HCT116 (cell line): ENCODE results near the gene RFXANK. TPM values are rescaled to one million over a fixed set of nuclear protein-coding genes. Genes with fewer than 3 reads are reported as not detected.

Experiments
- ATAC-seq: fragments of 200-7000 bp; cut with Tn5 transposase; 2 replicates; pipeline ENCODE4 v1.9.1; 2020; ENCODE audit warnings: mild to moderate bottlenecking, moderate library complexity
- BruUV-seq: library from RNA; stranded (reverse); fragments of 400-500 nt; replicated peaks from 2 replicates; lab custom pipeline; 2021; lab: Mats Ljungman, UMichigan
- CTCF ChIA-PET: fragments of 300-600 bp; sonication (Branson Sonifier 250); formaldehyde crosslinking; loops from one replicate; lab custom pipeline; 2021; ENCODE audit warnings: antibody characterized with exemption; lab: Charles Lee
- POLR2A ChIA-PET: fragments of 300-600, 350-600 bp; sonication (Branson Sonifier 250); formaldehyde crosslinking; loops from one replicate; lab custom pipeline; 2021; ENCODE audit warnings: antibody characterized with exemption; lab: Charles Lee
- RAD21 ChIA-PET, 2 experiments: fragments of 300-600 bp; sonication (Branson Sonifier 250); formaldehyde crosslinking; loops; one replicate each; lab custom pipeline; 2023; ENCODE audit warnings: low total read pairs in 2 of 2; ENCODE audit not compliant: uncharacterized antibody in 2 of 2, unreplicated experiment in 2 of 2, low non-redundant PET in 1 of 2; lab: Charles Lee
- DNase-seq: peaks from one replicate; pipeline ENCODE4 v3.0.0-alpha.2; 2010; ENCODE audit warnings: low read depth, low spot score
- H2AFZ ChIP-seq: fragments of 200-600 bp; shearing (Covaris generic), sonication (generic); 2 replicates; pipeline ENCODE4 v1.6.1; 2017; ENCODE audit warnings: low read depth, mixed run types, mixed read lengths, antibody characterized with exemption, low read length; ENCODE audit not compliant: poor library complexity, severe bottlenecking
- H3K27ac ChIP-seq: 2 replicates; pipeline ENCODE4 v1.5.1; 2012; ENCODE audit warnings: low read depth, low read length
- H3K27me3 ChIP-seq: fragments of 200-600 bp; sonication (generic); 2 replicates; pipeline ENCODE4 v1.6.1; 2016; ENCODE audit warnings: mixed run types, low read length, mixed read lengths; ENCODE audit not compliant: insufficient read depth
- H3K36me3 ChIP-seq, 2 experiments: fragments of 200-500 bp in 1 of 2; fragments of 200-600 bp in 1 of 2; sonication (Bioruptor generic) in 1 of 2; sonication (generic) in 1 of 2; 2 replicates each; pipeline versions ENCODE4 v1.5.1 to v1.6.1; 2014 to 2016; ENCODE audit warnings: low read length in 2 of 2, inconsistent platforms in 1 of 2, mixed read lengths in 1 of 2, mixed run types in 1 of 2; ENCODE audit not compliant: insufficient read depth in 2 of 2, control insufficient read depth in 1 of 2
- H3K4me1 ChIP-seq, 2 experiments: fragments of 200-600 bp in 1 of 2; sonication (generic) in 1 of 2; 2 replicates each; pipeline versions ENCODE4 v1.5.1 to v1.6.1; 2012 to 2017; ENCODE audit warnings: low read length in 2 of 2, inconsistent platforms in 1 of 2, mild to moderate bottlenecking in 1 of 2, mixed read lengths in 1 of 2, mixed run types in 1 of 2, moderate library complexity in 1 of 2; ENCODE audit not compliant: insufficient read depth in 2 of 2, control insufficient read depth in 1 of 2
- H3K4me2 ChIP-seq: fragments of 200-600 bp; sonication (generic); 2 replicates; pipeline ENCODE4 v1.6.1; 2017; ENCODE audit warnings: mixed run types, low read length, mixed read lengths
- H3K4me3 ChIP-seq, 2 experiments: fragments of 200-600 bp in 1 of 2; sonication (generic) in 1 of 2; replicated peaks in 1 of 2; 2 replicates each; pipeline ENCODE4 v1.5.1; 2011 to 2016; ENCODE audit warnings: low read length in 2 of 2, control low read depth in 1 of 2, low read depth in 1 of 2, mild to moderate bottlenecking in 1 of 2, mixed read lengths in 1 of 2, mixed run types in 1 of 2
- H3K79me2 ChIP-seq: fragments of 200-600 bp; sonication (generic); 2 replicates; pipeline ENCODE4 v1.6.1; 2017; ENCODE audit warnings: mild to moderate bottlenecking, mixed run types, low read length, moderate library complexity, mixed read lengths; ENCODE audit not compliant: insufficient read depth
- H3K9ac ChIP-seq: fragments of 200-600 bp; sonication (generic); 2 replicates; pipeline ENCODE4 v1.6.1; 2016; ENCODE audit warnings: low read length, mixed read lengths
- H3K9me2 ChIP-seq: fragments of 200-600 bp; sonication (generic), shearing (Covaris generic); 2 replicates; pipeline ENCODE4 v1.6.1; 2017; ENCODE audit warnings: mixed run types, mild to moderate bottlenecking, moderate library complexity; ENCODE audit not compliant: insufficient read depth
- H3K9me3 ChIP-seq, 2 experiments: fragments of 200-500 bp in 1 of 2; fragments of 200-600 bp in 1 of 2; sonication (Bioruptor generic) in 1 of 2; sonication (generic) in 1 of 2; 2 replicates each; pipeline ENCODE4 v1.6.1; 2014 to 2017; ENCODE audit warnings: low read length in 2 of 2, mixed read lengths in 2 of 2, inconsistent platforms in 1 of 2, low read depth in 1 of 2, mild to moderate bottlenecking in 1 of 2, mixed run types in 1 of 2, moderate library complexity in 1 of 2; ENCODE audit not compliant: control insufficient read depth in 1 of 2, insufficient read depth in 1 of 2
- H4K20me1 ChIP-seq: fragments of 200-600 bp; sonication (generic), shearing (Covaris generic); 2 replicates; pipeline ENCODE4 v1.6.1; 2017; ENCODE audit warnings: mixed run types, mild to moderate bottlenecking, moderate library complexity; ENCODE audit not compliant: insufficient read depth
- CBX3 ChIP-seq: IDR thresholded peaks from 2 replicates; pipeline ENCODE4 v1.6.1; 2012; ENCODE audit warnings: low read depth
- CTCF ChIP-seq, 3 experiments: fragments of 200-600 bp in 1 of 3; sonication (generic) in 1 of 3; IDR thresholded peaks in 2 of 3; conservative IDR thresholded peaks in 1 of 3; 2 replicates each; pipeline ENCODE4 v1.5.1; 2012 to 2017; ENCODE audit warnings: low read depth in 2 of 3, low read length in 2 of 3, antibody characterized with exemption in 1 of 3, borderline replicate concordance in 1 of 3, control low read depth in 1 of 3, mild to moderate bottlenecking in 1 of 3, mixed read lengths in 1 of 3, mixed run types in 1 of 3, moderate library complexity in 1 of 3; ENCODE audit not compliant: insufficient read depth in 1 of 3
- EZH2 ChIP-seq: fragments of 200-600 bp; sonication (generic); IDR thresholded peaks from 2 replicates; pipeline ENCODE4 v1.6.1; 2017; ENCODE audit warnings: antibody characterized with exemption, mixed run types
- EZH2phosphoT487 ChIP-seq: fragments of 200-600 bp; IDR thresholded peaks from 2 replicates; pipeline ENCODE4 v1.6.1; 2018; ENCODE audit warnings: antibody characterized with exemption, borderline replicate concordance
- JUND ChIP-seq: IDR thresholded peaks from 2 replicates; pipeline ENCODE4 v1.6.1; 2012
- POLR2A ChIP-seq: IDR thresholded peaks from 2 replicates; pipeline ENCODE4 v1.7.0; 2011; ENCODE audit warnings: borderline replicate concordance; ENCODE audit not compliant: insufficient read depth, insufficient read length; ENCODE audit errors: extremely low read depth
- intact Hi-C: fragments of 100-400 bp; cut with micrococcal nuclease; formaldehyde crosslinking; loops from 2 replicates; pipeline ENCODE4 v1.10.0; 2022
- total RNA-seq: library from RNA; stranded (reverse); gene quantifications from one replicate; pipeline ENCODE4 v1.2.1, GENCODE V29; 2021; ENCODE audit not compliant: unreplicated experiment

Gene RFXANK
- total RNA-seq, 1 experiment from 2014 or later, result 78.9 TPM

GRCh38 chr19:19226663-19227062 lies 34.6 kb downstream of the RFXANK start (continued):
- no peak for TF ChIP-seq CTCF (IDR thresholded peaks at IDR 0.05 in 2 of 3, conservative IDR thresholded peaks at IDR 0.05 in 1 of 3; ENCODE audit: borderline replicate concordance in 1 of 3, insufficient read depth in 1 of 3, low read depth in 2 of 3, low read length in 2 of 3)

- POLR2A ChIA-PET, result no interaction called here
- Histone ChIP-seq H3K27ac (no peak overlapping the region; the same call in 1 of the 2 replicates), H3K27me3 (peaks cover 6% of the 10 kb centered on the region; the same call in 1 of the 2 replicates), H3K9me3 (peaks cover 0 to 3% of the 10 kb centered on the region in 2 experiments; a peak in 1 of 4 replicates), H3K79me2 (no peaks in the 10 kb centered on the region), H2AFZ (no peak overlapping the region), H3K4me1 (peaks cover 9 to 14% of the 10 kb centered on the region in 2 experiments), H3K4me3 (no peak overlapping the region), H3K9me2 (no peaks in the 10 kb centered on the region), H3K36me3 (no peaks in the 10 kb centered on the region), H3K4me2 (no peak overlapping the region), H4K20me1 (no peaks in the 10 kb centered on the region), H3K9ac (no peak overlapping the region)
- ATAC-seq, result no peak
- BruUV-seq, result no TSS peak
- no peak for DNase-seq
- TF ChIP-seq JUND, result no peak
- TF ChIP-seq EZH2, result no peak
- TF ChIP-seq EZH2phosphoT487, result no peak
- CTCF ChIA-PET, result no interaction called here
- intact Hi-C loops, result no loop called here
- RAD21 ChIA-PET, result no interaction called here
These were observed 35.2 kb downstream of the RFXANK start for GRCh38 chr19:19227217-19227616.

GRCh38 chr19:19229701-19230100 lies 37.6 kb downstream of the RFXANK start:
- no TSS peak for BruUV-seq
- POLR2A ChIA-PET, result no interaction called here
- RAD21 ChIA-PET, result no interaction called here

More at GRCh38 chr19:19229701-19230100, 37.6 kb downstream of the RFXANK start:
- intact Hi-C loops, result no loop called here
- Histone ChIP-seq H3K27me3 (peaks cover 6% of the 10 kb centered on the region; the same call in 1 of the 2 replicates), H3K36me3 (no peaks in the 10 kb centered on the region)
- TF ChIP-seq POLR2A (no peak), EZH2 (no peak), CBX3 (no peak)
- TF ChIP-seq, all 23 proteins: peak for 0
- Histone ChIP-seq H3K9ac (no peak overlapping the region), H3K9me2 (no peaks in the 10 kb centered on the region), H4K20me1 (no peaks in the 10 kb centered on the region), H3K9me3 (peaks cover 10 to 14% of the 10 kb centered on the region in 2 experiments; a peak in 3 of 4 replicates), H3K4me3 (no peak overlapping the region), H3K79me2 (no peaks in the 10 kb centered on the region), H3K4me1 (peaks cover 6 to 11% of the 10 kb centered on the region in 2 experiments), H3K27ac (no peak overlapping the region), H3K4me2 (no peak overlapping the region), H2AFZ (no peak overlapping the region)
- ATAC-seq (no peak), DNase-seq (no peak)
- CTCF ChIA-PET, result no interaction called here
